ENCODE data around the gene ADAM8. TPM values are rescaled to one million over a fixed set of nuclear protein-coding genes. Genes with fewer than 3 reads are reported as not detected.

Gene ADAM8
- total and polyA plus RNA-seq, 2 of the 8 experiments (the other 6 are each of a cell fraction or from before 2014, with no cell fraction given): 4.6 TPM

DNA sequence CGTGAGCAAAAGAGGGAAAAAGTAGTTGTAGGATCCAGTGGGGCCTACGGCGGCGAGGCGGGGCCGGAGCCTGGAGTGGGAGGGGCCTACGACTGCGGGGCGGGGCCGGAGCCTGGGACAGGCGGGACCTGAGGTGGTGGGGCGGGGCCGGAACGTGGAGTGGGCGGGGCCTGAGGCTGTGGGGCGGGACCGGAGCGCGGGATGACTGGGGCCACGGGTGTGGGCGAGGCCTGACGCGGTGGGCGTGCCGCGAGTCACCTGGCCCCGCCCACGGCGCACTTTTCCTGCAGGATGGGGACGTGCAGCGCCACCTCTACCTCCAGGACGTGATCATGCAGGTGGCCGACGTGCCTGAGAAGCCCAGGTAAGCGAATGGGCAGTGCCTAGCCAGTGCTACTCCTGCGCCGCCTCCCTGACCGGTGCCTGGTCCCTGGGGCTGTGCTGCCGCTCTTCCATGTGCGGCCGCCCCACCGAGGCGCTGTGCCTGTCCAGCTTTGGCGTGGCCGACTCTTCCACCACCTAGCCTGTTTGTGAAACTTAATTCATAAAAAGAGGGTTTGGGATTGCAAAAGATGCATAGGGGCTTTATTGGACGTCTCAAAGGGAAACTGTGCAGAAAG is 32.5 kb upstream of the ADAM8 start:
- no peak overlapping the region for H2BK20ac ChIP-seq (ENCODE audit: low read length)
- H2BK120ac ChIP-seq (replicated peaks; ENCODE audit: low read depth, low read length): no peak overlapping the region
- H3K27me3 ChIP-seq (replicated peaks in 1 of 4; ENCODE audit: control insufficient read depth in 3 of 4, extremely low read depth in 1 of 4, insufficient read depth in 3 of 4, low read length in 3 of 4): no peaks in the 10 kb centered on the region
- no peak overlapping the region for H3K14ac ChIP-seq (ENCODE audit: insufficient read length)
- POLR2A ChIA-PET (ENCODE audit: partially characterized antibody): no interaction called here
- H2BK15ac ChIP-seq (ENCODE audit: low read length): no peak overlapping the region
- H3K9ac ChIP-seq (replicated peaks in 1 of 4; ENCODE audit: extremely low read depth in 1 of 4, low read depth in 3 of 4, low read length in 3 of 4): peak overlapping the region; percentile 75 to 97 (median 76)
- H3K23me2 ChIP-seq (ENCODE audit: low read depth, low read length): peaks cover 9% of the 10 kb centered on the region; the same call in 1 of the 2 replicates
- CTCF ChIA-PET (ENCODE audit: partially characterized antibody): interaction anchor here (1.1 kb wide), 1 partner anchor 9 kb away, joined by 4 read pairs; no protein-coding TSS in a partner anchor
- peak overlapping the region; percentile 85 for H3K18ac ChIP-seq (ENCODE audit: extremely low read depth, low read length)
- WGBS, 2 experiments (ENCODE audit: extremely low coverage in 1 of 2, insufficient coverage in 1 of 2, insufficient read length in 1 of 2, insufficient replicate concordance in 2 of 2, low coverage in 1 of 2, low lambda C conversion rate in 2 of 2, missing lambda C conversion rate in 1 of 2): 28% methylated on average over 36 of the region's 46 CpGs; no CpG with 5 or more reads in 1 of the 2 experiments
- peaks cover 4 to 22% (median 6%) of the 10 kb centered on the region in 4 experiments; a peak in 7 of 8 replicates for H3K36me3 ChIP-seq (ENCODE audit: control insufficient read depth in 2 of 4, insufficient read depth in 4 of 4, low read length in 3 of 4)
- H3K56ac ChIP-seq (replicated peaks; ENCODE audit: insufficient read length, low read depth, low read length): peak overlapping the region; percentile 84
- no peak overlapping the region; the same call in 1 of the 2 replicates for H2BK12ac ChIP-seq (ENCODE audit: low read depth, low read length)
- FAIRE-seq (no peak), DNase-seq (ENCODE audit: low read depth in 1 of 2, low spot score in 2 of 2) (peak; percentile 77 to 99)
- no peak overlapping the region for H2AK5ac ChIP-seq (ENCODE audit: low read depth, low read length)
- no peak overlapping the region for H3K4ac ChIP-seq (replicated peaks; ENCODE audit: insufficient read length, low read depth, low read length)
- peak overlapping the region; percentile 71 to 85 (median 82) for H3K4me3 ChIP-seq (ENCODE audit: extremely low read depth in 1 of 4, insufficient read depth in 2 of 4, low read depth in 3 of 4, low read length in 4 of 4)
- H3K23ac ChIP-seq (ENCODE audit: insufficient read length): no peak overlapping the region
- no peak overlapping the region for H2AFZ ChIP-seq (ENCODE audit: low read length)
- no peaks in the 10 kb centered on the region for H3K9me3 ChIP-seq (ENCODE audit: insufficient read depth in 2 of 2, low read depth in 1 of 2, low read length in 1 of 2)
- peaks cover 0 to 6% (median 4%) of the 10 kb centered on the region in 4 experiments; a peak in 4 of 7 replicates for H3K4me1 ChIP-seq (replicated peaks in 1 of 4; ENCODE audit: control insufficient read depth in 3 of 4, insufficient read depth in 4 of 4, low read length in 3 of 4)
- peaks cover 3 to 29% of the 10 kb centered on the region in 2 experiments; a peak in 3 of 4 replicates for H3K79me2 ChIP-seq (ENCODE audit: control insufficient read depth in 1 of 2, insufficient read depth in 2 of 2, low read length in 2 of 2)
- H3K79me1 ChIP-seq (ENCODE audit: low read depth, low read length): peaks cover 21% of the 10 kb centered on the region
- H3K27ac ChIP-seq (ENCODE audit: low read depth, low read length): peak overlapping the region; percentile 88; the same call in 1 of the 2 replicates
- peaks cover 5 to 12% of the 10 kb centered on the region in 2 experiments for H4K20me1 ChIP-seq (replicated peaks in 1 of 2; ENCODE audit: control insufficient read depth in 1 of 2, insufficient read depth in 2 of 2, low read length in 2 of 2)
- H4K91ac ChIP-seq (replicated peaks; ENCODE audit: insufficient read length, low read length): no peak overlapping the region
- H4K5ac ChIP-seq (ENCODE audit: insufficient read length, low read depth, low read length): peak overlapping the region; percentile 93
- H2BK5ac ChIP-seq (ENCODE audit: low read depth, low read length): peak overlapping the region; percentile 84
- peak overlapping the region; percentile 85 to 88 for H3K4me2 ChIP-seq (ENCODE audit: insufficient read depth in 1 of 2, low read depth in 2 of 2, low read length in 2 of 2)
- H4K8ac ChIP-seq (ENCODE audit: extremely low read depth, insufficient read depth, low read length): peak overlapping the region; percentile 89
- TF ChIP-seq, protein P1, sequence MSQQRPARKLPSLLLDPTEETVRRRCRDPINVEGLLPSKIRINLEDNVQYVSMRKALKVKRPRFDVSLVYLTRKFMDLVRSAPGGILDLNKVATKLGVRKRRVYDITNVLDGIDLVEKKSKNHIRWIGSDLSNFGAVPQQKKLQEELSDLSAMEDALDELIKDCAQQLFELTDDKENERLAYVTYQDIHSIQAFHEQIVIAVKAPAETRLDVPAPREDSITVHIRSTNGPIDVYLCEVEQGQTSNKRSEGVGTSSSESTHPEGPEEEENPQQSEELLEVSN (IDR thresholded peaks at IDR 0.05): 0 out of 2 replicates have a peak, but pooled peaks have one; percentile 30
- TF ChIP-seq TEAD4 (IDR thresholded peaks at IDR 0.05; ENCODE audit: low read depth, low read length): no peak
- TF ChIP-seq ASH2L (IDR thresholded peaks at IDR 0.05; ENCODE audit: low read length): no peak
- TF ChIP-seq BRCA1 (IDR thresholded peaks at IDR 0.05; ENCODE audit: low read depth, low read length): no peak
- no peak for TF ChIP-seq HDAC2 (IDR thresholded peaks at IDR 0.05; ENCODE audit: borderline replicate concordance in 1 of 2, low read depth in 2 of 2, low read length in 2 of 2)
- no peak for TF ChIP-seq EZH2 (IDR thresholded peaks at IDR 0.05; ENCODE audit: low read depth, low read length, severe bottlenecking)
- peak; percentile 68; the same call in 1 of the 2 replicates for TF ChIP-seq CREB1 (IDR thresholded peaks at IDR 0.05)
- TF ChIP-seq EP300 (IDR thresholded peaks at IDR 0.05; ENCODE audit: borderline replicate concordance in 1 of 2, low read depth in 2 of 2, low read length in 2 of 2): no peak
- no peak for TF ChIP-seq POU5F1 (IDR thresholded peaks at IDR 0.05; ENCODE audit: low read depth, low read length)
- peak; percentile 49; the same call in 1 of the 2 replicates for TF ChIP-seq BACH1 (IDR thresholded peaks at IDR 0.05; ENCODE audit: low read length)
- peak in 1 of 2 experiments; percentile 1; a peak in 1 of 3 replicates for TF ChIP-seq POLR2A (IDR thresholded peaks at IDR 0.05; ENCODE audit: control extremely low read depth in 1 of 2, low read depth in 2 of 2, low read length in 2 of 2)
- TF ChIP-seq KDM1A (IDR thresholded peaks at IDR 0.05; ENCODE audit: borderline replicate concordance, low read length): no peak
